H1 (cell line): ENCODE measurements around the gene NELL2. TPM values are rescaled to one million over a fixed set of nuclear protein-coding genes. Genes with fewer than 3 reads are reported as not detected.

Source experiments
- CTCF ChIA-PET: fragments of 300-600 bp; sonication (Branson Sonifier 250); formaldehyde crosslinking; loops from one replicate; lab custom pipeline; 2021; ENCODE audit not compliant: partially characterized antibody; lab: Charles Lee
- POLR2A ChIA-PET: fragments of 300-600 bp; sonication (Branson Sonifier 250); formaldehyde crosslinking; loops from one replicate; lab custom pipeline; 2021; ENCODE audit warnings: inconsistent platforms; ENCODE audit not compliant: partially characterized antibody; lab: Charles Lee
- DNase-seq, 2 experiments: peaks; one replicate each; pipeline versions ENCODE4 v3.0.0 to v3.0.0-alpha.2; 2010 to 2022; ENCODE audit warnings: low spot score in 2 of 2, low read depth in 1 of 2, mixed read lengths in 1 of 2
- FAIRE-seq: peaks from 2 replicates; lab custom pipeline; 2011; peaks lifted over from hg19 to GRCh38; lab: Jason Lieb, UNC
- H2AFZ ChIP-seq: 2 replicates; pipeline ENCODE4 v1.8.1; 2012; ENCODE audit warnings: low read length, inconsistent platforms
- H2AK5ac ChIP-seq: 2 replicates; pipeline ENCODE4 v1.6.1; 2013; ENCODE audit warnings: low read depth, low read length
- H2BK120ac ChIP-seq: replicated peaks from 2 replicates; pipeline ENCODE3; 2013; ENCODE audit warnings: low read depth, low read length, inconsistent platforms
- H2BK12ac ChIP-seq: 2 replicates; pipeline ENCODE4 v1.6.1; 2013; ENCODE audit warnings: low read depth, low read length
- H2BK15ac ChIP-seq: 2 replicates; pipeline ENCODE4 v1.6.1; 2013; ENCODE audit warnings: low read length
- H2BK20ac ChIP-seq: 2 replicates; pipeline ENCODE4 v1.6.1; 2013; ENCODE audit warnings: low read length
- H2BK5ac ChIP-seq: 2 replicates; pipeline ENCODE4 v1.6.1; 2013; ENCODE audit warnings: low read depth, low read length
- H3K14ac ChIP-seq: 2 replicates; pipeline ENCODE4 v1.6.1; 2013; ENCODE audit warnings: inconsistent platforms; ENCODE audit not compliant: insufficient read length
- H3K18ac ChIP-seq: 2 replicates; pipeline ENCODE4 v1.6.1; 2013; ENCODE audit warnings: low read length; ENCODE audit errors: extremely low read depth
- H3K23ac ChIP-seq: 2 replicates; pipeline ENCODE4 v1.6.1; 2013; ENCODE audit warnings: inconsistent platforms; ENCODE audit not compliant: insufficient read length
- H3K23me2 ChIP-seq: 2 replicates; pipeline ENCODE4 v1.6.1; 2013; ENCODE audit warnings: low read depth, low read length
- H3K27ac ChIP-seq: 2 replicates; pipeline ENCODE4 v1.6.1; 2011; ENCODE audit warnings: low read depth, low read length, inconsistent platforms
- H3K27me3 ChIP-seq, 4 experiments: replicated peaks in 1 of 4; 1 replicate in 1 of 4; 2 replicates in 3 of 4; pipeline versions ENCODE4 v1.6.1 to v1.8.1; 2011 to 2013; ENCODE audit warnings: low read length in 3 of 4, mild to moderate bottlenecking in 3 of 4, inconsistent platforms in 2 of 4, mixed read lengths in 2 of 4, moderate library complexity in 1 of 4; ENCODE audit not compliant: control insufficient read depth in 3 of 4, insufficient read depth in 3 of 4; ENCODE audit errors: extremely low read depth in 1 of 4
- H3K36me3 ChIP-seq, 4 experiments: 2 replicates each; pipeline versions ENCODE4 v1.6.1 to v1.8.1; 2011 to 2013; ENCODE audit warnings: mild to moderate bottlenecking in 4 of 4, low read length in 3 of 4, moderate library complexity in 2 of 4, control low read depth in 1 of 4, inconsistent platforms in 1 of 4; ENCODE audit not compliant: insufficient read depth in 4 of 4, control insufficient read depth in 2 of 4
- H3K4ac ChIP-seq: replicated peaks from 2 replicates; pipeline ENCODE3; 2013; ENCODE audit warnings: low read length, low read depth, mixed read lengths, inconsistent platforms; ENCODE audit not compliant: insufficient read length
- H3K4me1 ChIP-seq, 4 experiments: replicated peaks in 1 of 4; 1 replicate in 1 of 4; 2 replicates in 3 of 4; pipeline versions ENCODE4 v1.6.1 to v1.8.1; 2011 to 2013; ENCODE audit warnings: low read length in 3 of 4, inconsistent platforms in 2 of 4, mixed read lengths in 1 of 4; ENCODE audit not compliant: insufficient read depth in 4 of 4, control insufficient read depth in 3 of 4
- H3K4me2 ChIP-seq, 2 experiments: 2 replicates each; pipeline versions ENCODE4 v1.6.1 to v1.8.1; 2011 to 2013; ENCODE audit warnings: low read depth in 2 of 2, low read length in 2 of 2, control low read depth in 1 of 2, inconsistent platforms in 1 of 2, mild to moderate bottlenecking in 1 of 2; ENCODE audit not compliant: insufficient read depth in 1 of 2
- H3K4me3 ChIP-seq, 4 experiments: fragments of 200-600, 300-600 bp in 1 of 4; sonication (generic), shearing (Covaris generic), sonication (Bioruptor Twin) in 1 of 4; 2 replicates each; pipeline versions ENCODE4 v1.5.1 to v1.8.1; 2011 to 2016; ENCODE audit warnings: low read length in 4 of 4, low read depth in 3 of 4, control low read depth in 2 of 4, inconsistent platforms in 2 of 4, mild to moderate bottlenecking in 2 of 4, mixed read lengths in 1 of 4, moderate library complexity in 1 of 4; ENCODE audit not compliant: insufficient read depth in 2 of 4; ENCODE audit errors: extremely low read depth in 1 of 4
- H3K56ac ChIP-seq: replicated peaks from 2 replicates; pipeline ENCODE3; 2013; ENCODE audit warnings: low read depth, mild to moderate bottlenecking, mixed read lengths, low read length, inconsistent platforms; ENCODE audit not compliant: insufficient read length
- H3K79me1 ChIP-seq: 2 replicates; pipeline ENCODE4 v1.6.1; 2013; ENCODE audit warnings: low read depth, low read length, control low read depth
- H3K79me2 ChIP-seq, 2 experiments: 2 replicates each; pipeline versions ENCODE4 v1.6.1 to v1.8.1; 2012 to 2013; ENCODE audit warnings: low read length in 2 of 2, mild to moderate bottlenecking in 2 of 2, inconsistent platforms in 1 of 2; ENCODE audit not compliant: insufficient read depth in 2 of 2, control insufficient read depth in 1 of 2
- H3K9ac ChIP-seq, 4 experiments: replicated peaks in 1 of 4; 1 replicate in 1 of 4; 2 replicates in 3 of 4; pipeline versions ENCODE4 v1.6.1 to v1.8.1; 2011 to 2013; ENCODE audit warnings: low read depth in 3 of 4, low read length in 3 of 4, control low read depth in 2 of 4, mild to moderate bottlenecking in 2 of 4, moderate library complexity in 2 of 4, inconsistent platforms in 1 of 4; ENCODE audit errors: extremely low read depth in 1 of 4
- H3K9me3 ChIP-seq, 2 experiments: 2 replicates each; pipeline versions ENCODE4 v1.6.1 to v1.8.1; 2012 to 2013; ENCODE audit warnings: mild to moderate bottlenecking in 2 of 2, moderate library complexity in 2 of 2, control low read depth in 1 of 2, inconsistent platforms in 1 of 2, low read depth in 1 of 2, low read length in 1 of 2, mixed read lengths in 1 of 2; ENCODE audit not compliant: insufficient read depth in 2 of 2
- H4K20me1 ChIP-seq, 2 experiments: replicated peaks in 1 of 2; 2 replicates each; pipeline versions ENCODE3 to v1.8.1; 2011 to 2013; ENCODE audit warnings: inconsistent platforms in 2 of 2, low read length in 2 of 2, mild to moderate bottlenecking in 1 of 2; ENCODE audit not compliant: insufficient read depth in 2 of 2, control insufficient read depth in 1 of 2
- H4K5ac ChIP-seq: 2 replicates; pipeline ENCODE4 v1.6.1; 2013; ENCODE audit warnings: low read length, low read depth, mixed read lengths, inconsistent platforms; ENCODE audit not compliant: insufficient read length
- H4K8ac ChIP-seq: 2 replicates; pipeline ENCODE4 v1.8.0; 2013; ENCODE audit warnings: mild to moderate bottlenecking, moderate library complexity, low read length, inconsistent platforms; ENCODE audit not compliant: insufficient read depth; ENCODE audit errors: extremely low read depth
- H4K91ac ChIP-seq: replicated peaks from 2 replicates; pipeline ENCODE3; 2013; ENCODE audit warnings: low read length, mixed read lengths, inconsistent platforms; ENCODE audit not compliant: insufficient read length
- BRCA1 ChIP-seq: IDR thresholded peaks from 2 replicates; pipeline ENCODE4 v1.6.1; 2012; ENCODE audit warnings: low read depth, low read length, improper control_type of control experiment
- GABPA ChIP-seq: IDR thresholded peaks from 2 replicates; pipeline ENCODE4 v1.6.1; 2011; ENCODE audit warnings: mild to moderate bottlenecking, low read length, moderate library complexity, borderline replicate concordance; ENCODE audit not compliant: insufficient read depth
- GTF2F1 ChIP-seq: IDR thresholded peaks from 2 replicates; pipeline ENCODE4 v1.6.1; 2012; ENCODE audit warnings: low read depth, low read length, improper control_type of control experiment, borderline replicate concordance
- NANOG ChIP-seq: IDR thresholded peaks from 2 replicates; pipeline ENCODE4 v1.6.1; 2011; ENCODE audit warnings: low read length, low read depth, mild to moderate bottlenecking, inconsistent platforms; ENCODE audit not compliant: insufficient read depth, poor library complexity, severe bottlenecking
- SAP30 ChIP-seq: fragments of 300-600 bp; sonication (generic); IDR thresholded peaks from 2 replicates; pipeline ENCODE4 v1.7.1; 2012; ENCODE audit warnings: low read length, moderate library complexity, mild to moderate bottlenecking, inconsistent platforms; ENCODE audit not compliant: insufficient read depth, insufficient replicate concordance
- ZNF274 ChIP-seq: IDR thresholded peaks from 2 replicates; pipeline ENCODE4 v1.7.0; 2012; ENCODE audit warnings: low read length, borderline replicate concordance; ENCODE audit errors: extremely low read depth
- WGBS, 2 experiments: shearing (Covaris generic) in 1 of 2; methylation state at CpG; one replicate each; pipeline versions ENCODE4 v1.1.6 to v1.1.7; 2013 to 2015; ENCODE audit warnings: low lambda C conversion rate in 2 of 2, mixed read lengths in 2 of 2, inconsistent platforms in 1 of 2, low coverage in 1 of 2, missing lambda C conversion rate in 1 of 2; ENCODE audit not compliant: insufficient replicate concordance in 2 of 2, insufficient coverage in 1 of 2, insufficient read length in 1 of 2; ENCODE audit errors: extremely low coverage in 1 of 2, missing lambda C conversion rate in 1 of 2; 5-methylcytosine and 5-hydroxymethylcytosine counted together
- polyA plus RNA-seq, 7 experiments: library from polyadenylated mRNA; depleted of rRNA in 3 of 7; stranded (reverse) in 5 of 7; unstranded in 2 of 7; fragments of >200 nt in 5 of 7; fragments of 200-250 nt in 2 of 7; gene quantifications; 1 replicate in 5 of 7; 2 replicates in 1 of 7; 4 replicates in 1 of 7; pipeline versions ENCODE4 v1.2.1 to v1.2.3, GENCODE V29; 2011 to 2013; ENCODE audit warnings: missing spikeins in 2 of 7, mixed read lengths in 2 of 7
- total RNA-seq: library from RNA; stranded (reverse); fragmentation: NEBNext Ultra II Directional; extraction: Animal tissue kit (Norgen Biotek cat#: 25700); gene quantifications from 2 replicates; pipeline ENCODE4 v1.2.1, GENCODE V29; 2021
- TF ChIP-seq, protein P1 (sequence below), 3 experiments: IDR thresholded peaks; 1 replicate in 2 of 3; 2 replicates in 1 of 3; pipeline versions ENCODE4 v1.5.1 to v1.6.1; 2011; ENCODE audit warnings: low read length in 3 of 3, mild to moderate bottlenecking in 3 of 3, inconsistent platforms in 2 of 3, low read depth in 1 of 3, moderate library complexity in 1 of 3; ENCODE audit not compliant: insufficient read depth in 1 of 3; ENCODE audit errors: control extremely low read depth in 1 of 3

The NELL2 gene
- total and polyA plus RNA-seq, 2 of the 8 experiments (the other 6 are each of a cell fraction or from before 2014, with no cell fraction given) = 54.2 to 56.8 TPM

DNA sequence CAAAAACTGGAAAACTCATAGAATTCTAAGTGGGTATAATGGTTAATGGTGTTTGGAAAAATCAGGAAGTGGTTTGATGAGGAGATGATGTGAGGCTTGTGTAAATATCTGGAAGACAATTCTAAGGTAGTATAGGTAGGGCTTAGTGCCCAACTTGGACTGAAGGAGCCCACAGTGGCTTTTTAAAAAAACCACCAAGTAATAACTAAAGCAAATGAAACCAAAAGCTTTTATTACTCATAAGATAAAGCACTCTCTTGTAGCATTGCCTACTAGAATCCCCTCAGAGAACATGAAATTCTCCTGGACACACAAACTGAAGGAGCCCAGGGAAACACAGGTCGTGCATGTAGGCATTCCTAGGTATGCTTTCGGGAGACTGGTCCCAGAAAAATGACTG lies 324.5 kb downstream of the NELL2 start:
- Histone ChIP-seq H3K23ac (no peak overlapping the region), H3K4me3 (no peak overlapping the region), H3K14ac (no peak overlapping the region), H2AFZ (no peak overlapping the region), H4K8ac (no peak overlapping the region), H3K4ac (no peak overlapping the region), H3K9ac (no peak overlapping the region), H3K4me2 (no peak overlapping the region), H3K27me3 (no peaks in the 10 kb centered on the region), H2AK5ac (no peak overlapping the region), H2BK5ac (no peak overlapping the region), H4K20me1 (no peaks in the 10 kb centered on the region), H3K23me2 (no peaks in the 10 kb centered on the region; the same call in 1 of the 2 replicates), H3K79me2 (no peaks in the 10 kb centered on the region), H2BK20ac (no peak overlapping the region), H3K9me3 (no peaks in the 10 kb centered on the region), H2BK12ac (no peak overlapping the region), H4K5ac (no peak overlapping the region), H3K79me1 (no peaks in the 10 kb centered on the region), H3K27ac (no peak overlapping the region), H2BK15ac (no peak overlapping the region), H4K91ac (no peak overlapping the region), H2BK120ac (no peak overlapping the region), H3K18ac (no peak overlapping the region), H3K36me3 (no peaks in the 10 kb centered on the region), H3K56ac (no peak overlapping the region), H3K4me1 (peaks cover 0 to 3% (median 0%) of the 10 kb centered on the region in 4 experiments; a peak in 1 of 7 replicates)
- ChIA-PET POLR2A (no interaction called here), CTCF (no interaction called here)
- DNase-seq (no peak), FAIRE-seq (no peak)
- 90% methylated on average over 2 of the region's 2 CpGs; no CpG with 5 or more reads in 1 of the 2 experiments for WGBS, 2 experiments
- TF ChIP-seq GTF2F1 = no peak
- TF ChIP-seq ZNF274 = no peak
- no peak for TF ChIP-seq NANOG
- TF ChIP-seq GABPA = no peak
- no peak for TF ChIP-seq BRCA1
- no peak for TF ChIP-seq SAP30
- TF ChIP-seq, protein P1, sequence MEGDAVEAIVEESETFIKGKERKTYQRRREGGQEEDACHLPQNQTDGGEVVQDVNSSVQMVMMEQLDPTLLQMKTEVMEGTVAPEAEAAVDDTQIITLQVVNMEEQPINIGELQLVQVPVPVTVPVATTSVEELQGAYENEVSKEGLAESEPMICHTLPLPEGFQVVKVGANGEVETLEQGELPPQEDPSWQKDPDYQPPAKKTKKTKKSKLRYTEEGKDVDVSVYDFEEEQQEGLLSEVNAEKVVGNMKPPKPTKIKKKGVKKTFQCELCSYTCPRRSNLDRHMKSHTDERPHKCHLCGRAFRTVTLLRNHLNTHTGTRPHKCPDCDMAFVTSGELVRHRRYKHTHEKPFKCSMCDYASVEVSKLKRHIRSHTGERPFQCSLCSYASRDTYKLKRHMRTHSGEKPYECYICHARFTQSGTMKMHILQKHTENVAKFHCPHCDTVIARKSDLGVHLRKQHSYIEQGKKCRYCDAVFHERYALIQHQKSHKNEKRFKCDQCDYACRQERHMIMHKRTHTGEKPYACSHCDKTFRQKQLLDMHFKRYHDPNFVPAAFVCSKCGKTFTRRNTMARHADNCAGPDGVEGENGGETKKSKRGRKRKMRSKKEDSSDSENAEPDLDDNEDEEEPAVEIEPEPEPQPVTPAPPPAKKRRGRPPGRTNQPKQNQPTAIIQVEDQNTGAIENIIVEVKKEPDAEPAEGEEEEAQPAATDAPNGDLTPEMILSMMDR (IDR thresholded peaks at IDR 0.05; ENCODE audit: control extremely low read depth in 1 of 3, insufficient read depth in 1 of 3, low read depth in 1 of 3, low read length in 3 of 3) = no peak
